Measurements from ENCODE around the gene SOBP. TPM values are rescaled to one million over a fixed set of nuclear protein-coding genes. Genes with fewer than 3 reads are reported as not detected.
"Not testable (repeated sequence)": the region's sequence is repeated elsewhere in the genome, so short reads cannot be mapped to it uniquely, and the experiment has no call there.

Gene SOBP
- total and polyA plus RNA-seq, 5 donors from 2014 or later, result 0.07 to 0.13 TPM; not detected in 3

- Histone ChIP-seq H3K27me3 (ENCODE audit: control insufficient read depth, insufficient read depth, low read length) (peaks cover 6% of the 10 kb centered on the region), H3K9me3 (ENCODE audit: control insufficient read depth in 2 of 2, low read length in 2 of 2) (peaks cover 4 to 10% of the 10 kb centered on the region in 2 experiments), H3K27ac (ENCODE audit: insufficient read depth, low read length, poor library complexity, severe bottlenecking) (no peak overlapping the region), H3K36me3 (ENCODE audit: control insufficient read depth, insufficient read depth, low read length) (no peaks in the 10 kb centered on the region), H3K4me1 (ENCODE audit: control insufficient read depth, insufficient read depth, low read length, poor library complexity, severe bottlenecking) (no peaks in the 10 kb centered on the region), H3K4me3 (ENCODE audit: low read depth, low read length) (no peak overlapping the region)
- no peak overlapping the region for H3K4me3 Mint-ChIP-seq
- peaks cover 4% of the 10 kb centered on the region for H3K36me3 Mint-ChIP-seq
- ATAC-seq (ENCODE audit: low read depth in 2 of 2), result no peak
- H3K4me1 Mint-ChIP-seq, result no peaks in the 10 kb centered on the region
- no peak for DNase-seq
- peaks cover 18% of the 10 kb centered on the region for H3K27me3 Mint-ChIP-seq
- peaks cover 0 to 26% (median 6%) of the 10 kb centered on the region in 7 donors for H3K9me3 Mint-ChIP-seq
- H3K27ac Mint-ChIP-seq, result no peak overlapping the region
These were observed 26.0 kb downstream of the SOBP start for GRCh38 chr6:107515955-107516354.

- Mint-ChIP-seq H3K4me1 (no peaks in the 10 kb centered on the region), H3K4me3 (no peak overlapping the region), H3K9me3 (peaks cover 0 to 26% (median 6%) of the 10 kb centered on the region in 7 donors), H3K27me3 (peaks cover 18% of the 10 kb centered on the region), H3K36me3 (peaks cover 4% of the 10 kb centered on the region), H3K27ac (no peak overlapping the region)
- H3K36me3 ChIP-seq (ENCODE audit: control insufficient read depth, insufficient read depth, low read length), result no peaks in the 10 kb centered on the region
- H3K4me1 ChIP-seq (ENCODE audit: control insufficient read depth, insufficient read depth, low read length, poor library complexity, severe bottlenecking), result no peaks in the 10 kb centered on the region
- H3K4me3 ChIP-seq (ENCODE audit: low read depth, low read length), result no peak overlapping the region
- H3K27me3 ChIP-seq (ENCODE audit: control insufficient read depth, insufficient read depth, low read length), result peaks cover 6% of the 10 kb centered on the region
- no peak for ATAC-seq (ENCODE audit: low read depth in 2 of 2)
- H3K9me3 ChIP-seq (ENCODE audit: control insufficient read depth in 2 of 2, low read length in 2 of 2), result peaks cover 4 to 10% of the 10 kb centered on the region in 2 experiments
- H3K27ac ChIP-seq (ENCODE audit: insufficient read depth, low read length, poor library complexity, severe bottlenecking), result no peak overlapping the region
- DNase-seq, result no peak
These were observed 27.4 kb downstream of the SOBP start for GRCh38 chr6:107517274-107517673.

GRCh38 chr6:107519224-107519623, 29.3 kb downstream of the SOBP start:
- H3K27me3 Mint-ChIP-seq, result peaks cover 23% of the 10 kb centered on the region
- peaks cover 0 to 26% (median 5%) of the 10 kb centered on the region in 7 donors for H3K9me3 Mint-ChIP-seq
- H3K4me3 Mint-ChIP-seq; H3K4me1 Mint-ChIP-seq; H3K27ac Mint-ChIP-seq; H3K27ac ChIP-seq (ENCODE audit: insufficient read depth, low read length, poor library complexity, severe bottlenecking); H3K4me1 ChIP-seq (ENCODE audit: control insufficient read depth, insufficient read depth, low read length, poor library complexity, severe bottlenecking); H3K36me3 Mint-ChIP-seq; ATAC-seq (ENCODE audit: low read depth in 2 of 2); H3K4me3 ChIP-seq (ENCODE audit: low read depth, low read length); H3K36me3 ChIP-seq (ENCODE audit: control insufficient read depth, insufficient read depth, low read length); DNase-seq; H3K27me3 ChIP-seq (ENCODE audit: control insufficient read depth, insufficient read depth, low read length); H3K9me3 ChIP-seq (ENCODE audit: control insufficient read depth in 2 of 2, low read length in 2 of 2): not testable (repeated sequence)

GRCh38 chr6:107520706-107521105, 30.8 kb downstream of the SOBP start:
- H3K4me1 ChIP-seq (ENCODE audit: control insufficient read depth, insufficient read depth, low read length, poor library complexity, severe bottlenecking); H3K36me3 Mint-ChIP-seq; ATAC-seq (ENCODE audit: low read depth in 2 of 2); H3K27ac ChIP-seq (ENCODE audit: insufficient read depth, low read length, poor library complexity, severe bottlenecking); H3K9me3 ChIP-seq (ENCODE audit: control insufficient read depth in 2 of 2, low read length in 2 of 2); H3K36me3 ChIP-seq (ENCODE audit: control insufficient read depth, insufficient read depth, low read length); H3K4me3 ChIP-seq (ENCODE audit: low read depth, low read length); H3K27ac Mint-ChIP-seq; H3K27me3 ChIP-seq (ENCODE audit: control insufficient read depth, insufficient read depth, low read length); H3K4me3 Mint-ChIP-seq; H3K4me1 Mint-ChIP-seq; DNase-seq: not testable (repeated sequence)
- H3K9me3 Mint-ChIP-seq, result peaks cover 0 to 16% (median 3%) of the 10 kb centered on the region in 7 donors
- peaks cover 14% of the 10 kb centered on the region for H3K27me3 Mint-ChIP-seq

GRCh38 chr6:107523054-107523791, 33.3 kb downstream of the SOBP start:
- no peak overlapping the region for H3K27ac Mint-ChIP-seq
- Histone ChIP-seq H3K4me1 (ENCODE audit: control insufficient read depth, insufficient read depth, low read length, poor library complexity, severe bottlenecking) (no peaks in the 10 kb centered on the region), H3K27ac (ENCODE audit: insufficient read depth, low read length, poor library complexity, severe bottlenecking) (no peak overlapping the region), H3K27me3 (ENCODE audit: control insufficient read depth, insufficient read depth, low read length) (peaks cover 4% of the 10 kb centered on the region), H3K9me3 (ENCODE audit: control insufficient read depth in 2 of 2, low read length in 2 of 2) (no peaks in the 10 kb centered on the region), H3K36me3 (ENCODE audit: control insufficient read depth, insufficient read depth, low read length) (no peaks in the 10 kb centered on the region), H3K4me3 (ENCODE audit: low read depth, low read length) (no peak overlapping the region)
- no peaks in the 10 kb centered on the region for H3K9me3 Mint-ChIP-seq
- ATAC-seq (ENCODE audit: low read depth in 2 of 2), result no peak
- DNase-seq, result no peak
- no peaks in the 10 kb centered on the region for H3K36me3 Mint-ChIP-seq
- H3K4me1 Mint-ChIP-seq, result no peaks in the 10 kb centered on the region
- no peak overlapping the region for H3K4me3 Mint-ChIP-seq
- H3K27me3 Mint-ChIP-seq, result peaks cover 15% of the 10 kb centered on the region

DNA sequence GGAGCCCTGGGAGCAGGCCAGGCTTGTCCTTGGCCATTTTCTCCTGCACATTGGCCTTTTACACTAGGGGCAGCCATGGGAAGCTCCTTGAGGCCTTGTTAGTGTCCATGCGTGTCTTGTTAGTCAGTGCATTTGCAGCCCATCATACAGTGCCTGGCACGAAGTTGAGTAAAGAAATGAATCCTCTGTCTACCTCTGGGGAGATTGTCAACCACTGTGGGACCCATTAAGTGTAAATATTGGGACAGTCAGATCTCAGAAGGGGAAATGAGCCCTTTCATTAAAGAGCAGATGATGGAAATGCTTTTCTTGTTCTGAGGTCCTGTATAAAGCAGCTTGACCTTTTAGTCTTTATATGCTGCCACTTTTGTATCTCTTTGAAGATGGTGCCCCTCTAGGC, 33.9 kb downstream of the SOBP start:
- Histone ChIP-seq H3K4me1 (ENCODE audit: control insufficient read depth, insufficient read depth, low read length, poor library complexity, severe bottlenecking) (no peaks in the 10 kb centered on the region), H3K27me3 (ENCODE audit: control insufficient read depth, insufficient read depth, low read length) (peaks cover 4% of the 10 kb centered on the region), H3K36me3 (ENCODE audit: control insufficient read depth, insufficient read depth, low read length) (no peaks in the 10 kb centered on the region), H3K4me3 (ENCODE audit: low read depth, low read length) (no peak overlapping the region), H3K9me3 (ENCODE audit: control insufficient read depth in 2 of 2, low read length in 2 of 2) (no peaks in the 10 kb centered on the region), H3K27ac (ENCODE audit: insufficient read depth, low read length, poor library complexity, severe bottlenecking) (no peak overlapping the region)
- no peak overlapping the region for H3K4me3 Mint-ChIP-seq
- H3K27ac Mint-ChIP-seq, result no peak overlapping the region
- no peaks in the 10 kb centered on the region for H3K9me3 Mint-ChIP-seq
- DNase-seq (no peak), ATAC-seq (ENCODE audit: low read depth in 2 of 2) (no peak)
- no peaks in the 10 kb centered on the region for H3K4me1 Mint-ChIP-seq
- no peaks in the 10 kb centered on the region for H3K36me3 Mint-ChIP-seq
- peaks cover 21% of the 10 kb centered on the region for H3K27me3 Mint-ChIP-seq

DNA sequence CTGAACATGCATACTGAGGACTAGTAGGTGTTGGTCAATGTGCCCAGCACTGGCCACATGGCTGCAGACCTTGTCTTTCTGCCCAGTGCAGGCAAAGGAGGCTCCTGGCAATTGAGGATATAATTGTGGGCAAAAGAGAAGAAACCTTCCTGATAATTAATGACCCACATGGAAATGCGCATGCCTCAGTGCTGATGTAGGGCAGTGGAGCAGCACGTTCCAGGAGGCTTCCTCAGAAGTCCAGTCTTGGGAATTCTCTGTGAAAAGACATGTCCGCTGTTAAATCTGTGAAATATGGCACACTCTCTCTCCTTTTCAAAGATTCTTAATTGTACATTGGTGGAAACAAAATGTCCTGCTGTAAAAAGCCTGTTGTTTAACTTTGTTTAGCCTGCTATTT, 34.7 kb downstream of the SOBP start:
- Mint-ChIP-seq H3K4me3 (no peak overlapping the region), H3K27me3 (peaks cover 23% of the 10 kb centered on the region), H3K9me3 (no peaks in the 10 kb centered on the region), H3K27ac (no peak overlapping the region), H3K4me1 (no peaks in the 10 kb centered on the region), H3K36me3 (no peaks in the 10 kb centered on the region)
- Histone ChIP-seq H3K27ac (ENCODE audit: insufficient read depth, low read length, poor library complexity, severe bottlenecking) (no peak overlapping the region), H3K27me3 (ENCODE audit: control insufficient read depth, insufficient read depth, low read length) (peaks cover 4% of the 10 kb centered on the region), H3K4me1 (ENCODE audit: control insufficient read depth, insufficient read depth, low read length, poor library complexity, severe bottlenecking) (no peaks in the 10 kb centered on the region), H3K9me3 (ENCODE audit: control insufficient read depth in 2 of 2, low read length in 2 of 2) (no peaks in the 10 kb centered on the region), H3K36me3 (ENCODE audit: control insufficient read depth, insufficient read depth, low read length) (no peaks in the 10 kb centered on the region), H3K4me3 (ENCODE audit: low read depth, low read length) (no peak overlapping the region)
- ATAC-seq (ENCODE audit: low read depth in 2 of 2) (no peak), DNase-seq (no peak)

DNA sequence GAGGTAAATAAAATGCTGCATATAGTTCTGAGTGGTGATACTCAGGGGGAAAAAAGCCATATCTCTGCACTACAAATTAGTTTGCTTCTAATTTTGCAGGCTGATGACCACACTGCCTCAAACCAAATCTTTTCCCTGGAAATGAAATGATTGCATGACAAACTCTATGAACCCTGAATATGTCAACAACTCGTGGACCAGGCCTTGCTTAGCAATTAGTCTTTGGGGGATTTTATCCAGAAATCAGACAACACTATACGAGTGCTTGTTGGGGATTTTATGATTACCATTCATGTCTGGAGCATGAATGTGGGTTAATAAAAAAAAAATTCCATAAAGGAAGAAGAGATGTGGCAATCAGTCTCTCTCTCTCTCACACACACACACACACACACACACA, 42.0 kb downstream of the SOBP start:
- Mint-ChIP-seq H3K36me3 (no peaks in the 10 kb centered on the region), H3K4me3 (no peak overlapping the region), H3K9me3 (no peaks in the 10 kb centered on the region), H3K4me1 (no peaks in the 10 kb centered on the region), H3K27me3 (peaks cover 19% of the 10 kb centered on the region), H3K27ac (no peak overlapping the region)
- Histone ChIP-seq H3K4me1 (ENCODE audit: control insufficient read depth, insufficient read depth, low read length, poor library complexity, severe bottlenecking) (no peaks in the 10 kb centered on the region), H3K27ac (ENCODE audit: insufficient read depth, low read length, poor library complexity, severe bottlenecking) (no peak overlapping the region), H3K9me3 (ENCODE audit: control insufficient read depth in 2 of 2, low read length in 2 of 2) (no peaks in the 10 kb centered on the region), H3K4me3 (ENCODE audit: low read depth, low read length) (no peak overlapping the region), H3K27me3 (ENCODE audit: control insufficient read depth, insufficient read depth, low read length) (peaks cover 6% of the 10 kb centered on the region), H3K36me3 (ENCODE audit: control insufficient read depth, insufficient read depth, low read length) (no peaks in the 10 kb centered on the region)
- DNase-seq (no peak), ATAC-seq (ENCODE audit: low read depth in 2 of 2) (no peak)

Data from CD4-positive, CD25-positive, alpha-beta regulatory T cell (primary cell).